Measurements from ENCODE around the gene CXCL14. TPM values are rescaled to one million over a fixed set of nuclear protein-coding genes. Genes with fewer than 3 reads are reported as not detected.

CXCL14 gene
- polyA plus RNA-seq, 1 of the 3 experiments (the other 2 are of a cell fraction) = 0.05 TPM

- TF ChIP-seq POLR2AphosphoS5 (IDR thresholded peaks at IDR 0.05; ENCODE audit: low read depth, low read length) (no peak), SMC3 (IDR thresholded peaks at IDR 0.05; ENCODE audit: low read depth, low read length) (no peak), FOXM1 (IDR thresholded peaks at IDR 0.05; ENCODE audit: low read depth) (no peak)
Measured at GRCh38 chr5:135539430-135540005, 39.3 kb downstream of the CXCL14 start (continued).

DNA sequence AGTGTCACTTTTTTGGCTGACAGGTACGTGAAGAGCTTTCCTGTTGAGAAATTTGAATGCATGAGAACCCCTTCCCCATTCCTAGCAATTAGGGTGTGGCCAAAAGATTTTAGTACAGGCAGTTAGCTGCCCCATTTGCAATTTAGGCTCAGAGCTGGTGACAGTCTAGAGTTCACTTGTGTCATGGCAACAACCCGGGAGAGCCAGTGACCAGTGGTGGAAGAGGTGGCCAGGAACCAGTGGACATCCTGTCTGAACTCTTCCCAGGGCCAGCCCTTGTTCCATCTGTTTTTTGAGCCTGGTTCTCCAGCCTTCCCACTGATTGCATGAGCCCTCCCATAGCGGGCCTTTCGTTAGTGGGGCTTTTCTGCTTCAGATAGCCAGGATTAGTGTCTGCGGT is 40.5 kb downstream of the CXCL14 start:
- H3K79me2 ChIP-seq (ENCODE audit: insufficient read depth) = no peaks in the 10 kb centered on the region
- no peaks in the 10 kb centered on the region for H3F3A ChIP-seq (replicated peaks; ENCODE audit: insufficient read depth)
- WGBS (ENCODE audit: low lambda C conversion rate) = 59% methylated on average over 5 of the region's 5 CpGs
- H3K4me2 ChIP-seq = no peak overlapping the region
- no peaks in the 10 kb centered on the region for H3K9me3 ChIP-seq
- no peaks in the 10 kb centered on the region for H3K36me3 ChIP-seq (replicated peaks in 1 of 2; ENCODE audit: control insufficient read depth in 1 of 2, insufficient read depth in 2 of 2, low read length in 1 of 2)
- DNase-seq = no peak
- H3K27me3 ChIP-seq (ENCODE audit: insufficient read depth) = peaks cover 84% of the 10 kb centered on the region
- no peak overlapping the region for H3K27ac ChIP-seq (ENCODE audit: low read depth in 2 of 2, low read length in 1 of 2)
- CTCF ChIA-PET = interaction anchor here (0.9 to 1.2 kb wide), 2 partner anchors 28 to 72 kb away, joined by 4 to 8 read pairs; no protein-coding TSS in a partner anchor
- H3K9me2 ChIP-seq = no peaks in the 10 kb centered on the region
- H2AFZ ChIP-seq (ENCODE audit: low read depth) = no peak overlapping the region
- TF ChIP-seq MEF2A (IDR thresholded peaks at IDR 0.05; ENCODE audit: borderline replicate concordance, low read depth) (no peak), ZBTB33 (IDR thresholded peaks at IDR 0.05; ENCODE audit: borderline replicate concordance, low read depth) (no peak), REST (IDR thresholded peaks at IDR 0.05; ENCODE audit: low read depth, low read length) (no peak), NFIC (IDR thresholded peaks at IDR 0.05; ENCODE audit: borderline replicate concordance) (no peak), FOXM1 (IDR thresholded peaks at IDR 0.05; ENCODE audit: low read depth) (no peak), CHD2 (IDR thresholded peaks at IDR 0.05; ENCODE audit: low read length, partially characterized antibody) (no peak), TAF1 (IDR thresholded peaks at IDR 0.05; ENCODE audit: borderline replicate concordance, low read depth, low read length) (no peak), TEAD4 (IDR thresholded peaks at IDR 0.05; ENCODE audit: borderline replicate concordance, insufficient read depth) (no peak), SMC3 (IDR thresholded peaks at IDR 0.05; ENCODE audit: low read depth, low read length) (no peak), RAD21 (IDR thresholded peaks at IDR 0.05; ENCODE audit: low read length) (no peak), EZH2phosphoT487 (IDR thresholded peaks at IDR 0.05; ENCODE audit: borderline replicate concordance, low read depth) (no peak), MAX (IDR thresholded peaks at IDR 0.05; ENCODE audit: low read depth) (no peak), JUND (IDR thresholded peaks at IDR 0.05) (no peak), NRF1 (IDR thresholded peaks at IDR 0.05; ENCODE audit: low read depth, low read length) (no peak), FOSL2 (IDR thresholded peaks at IDR 0.05; ENCODE audit: borderline replicate concordance, low read depth) (no peak)
- POLR2A ChIA-PET = no interaction called here
- no peaks in the 10 kb centered on the region for H4K20me1 ChIP-seq (ENCODE audit: insufficient read depth)
- H3K4me3 ChIP-seq (ENCODE audit: low read depth in 2 of 2, low read length in 1 of 2) = no peak overlapping the region
- no peak overlapping the region for H3K9ac ChIP-seq
- no peaks in the 10 kb centered on the region for H3K4me1 ChIP-seq (ENCODE audit: control insufficient read depth in 1 of 2, insufficient read depth in 2 of 2, low read depth in 1 of 2, low read length in 1 of 2)
